Inflammatory macrophage treated with lipopolysaccharide for 1 hour (primary cell): ENCODE results near the gene CACNG3.
A peak's percentile ranks its signal among the peaks of the same experiment; 100 is the strongest.
"Not testable (repeated sequence)": the region's sequence is repeated elsewhere in the genome, so short reads cannot be mapped to it uniquely, and the experiment has no call there.

Experiments used
- DNase-seq, 2 donors: peaks; one replicate each; pipeline ENCODE4 v3.0.0-alpha.2; 2020 to 2022

CACNG3 gene

GRCh38 chr16:24255456-24256371, at the start of gene CACNG3:
Gene CACNG3, plus strand, starts transcription at chr16:24256335. Its CDS starts 420 bp downstream, at chr16:24256755.
- peak; percentile 49 to 54 for DNase-seq

DNA sequence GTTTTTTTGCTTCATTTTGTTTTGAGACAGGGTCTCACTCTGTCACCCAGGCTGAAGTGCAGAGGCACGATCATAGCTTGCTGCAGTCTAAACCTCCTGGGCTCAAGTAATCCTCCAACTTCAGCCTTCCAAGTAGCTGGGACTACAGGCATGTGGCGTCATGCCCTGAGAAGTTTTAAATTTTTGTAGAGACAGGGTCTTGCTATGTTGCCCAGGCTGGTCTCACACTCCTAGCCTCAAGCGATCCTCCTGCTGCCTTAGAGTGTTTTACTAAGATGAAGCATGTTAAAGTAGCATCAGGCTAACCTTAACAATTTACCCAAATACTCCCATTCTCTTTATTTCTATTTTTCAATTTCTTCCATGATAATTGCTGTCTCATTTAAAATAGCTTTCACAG, 49.2 kb upstream of the CACNG3 start:
- no peak for DNase-seq

GRCh38 chr16:24208710-24209109, 47.4 kb upstream of the CACNG3 start:
- no peak for DNase-seq

GRCh38 chr16:24214992-24215391, 41.1 kb upstream of the CACNG3 start:
- DNase-seq, result no peak

DNA sequence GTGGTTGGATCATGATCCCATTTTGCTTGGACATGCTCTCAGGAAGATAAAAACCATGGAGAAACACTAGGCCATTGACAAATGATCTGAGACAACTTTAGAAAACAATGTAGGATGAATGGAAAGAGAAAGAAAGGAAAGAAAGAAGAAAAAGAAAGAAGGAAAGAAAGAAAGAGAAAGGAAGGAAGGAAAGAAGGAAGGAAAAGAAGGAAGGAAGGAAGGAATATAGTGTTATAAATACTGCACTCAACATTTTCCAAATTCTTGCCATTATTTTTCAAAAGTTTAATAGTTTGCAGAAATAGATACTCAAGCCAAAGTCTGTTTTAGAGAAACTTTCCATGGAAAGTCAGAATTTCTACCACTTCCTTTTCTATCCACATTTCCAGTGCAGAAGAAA, 39.2 kb upstream of the CACNG3 start:
- DNase-seq, result no peak

GRCh38 chr16:24217461-24217860, 38.7 kb upstream of the CACNG3 start:
- no peak for DNase-seq

DNA sequence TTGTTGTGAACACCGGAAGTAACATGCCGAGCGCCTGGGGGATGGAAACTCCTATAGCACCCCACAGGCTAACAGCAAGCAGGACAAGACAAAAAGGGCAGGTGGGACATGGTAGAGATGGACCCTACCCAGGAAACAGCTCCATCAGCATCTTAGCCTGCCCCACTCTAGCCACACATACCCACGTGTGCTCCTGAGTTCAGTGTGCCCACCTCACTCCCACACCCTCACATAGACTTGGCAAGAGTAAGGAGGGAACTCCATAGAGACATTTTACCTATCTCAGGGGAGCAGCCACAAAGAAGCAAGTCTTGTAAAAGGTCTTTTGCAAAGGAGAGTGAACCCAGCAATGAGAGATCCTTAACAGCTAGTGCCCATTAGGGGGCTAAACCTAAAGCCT, 37.8 kb upstream of the CACNG3 start:
- no peak for DNase-seq

GRCh38 chr16:24221219-24221618, 34.9 kb upstream of the CACNG3 start:
- no peak for DNase-seq

DNA sequence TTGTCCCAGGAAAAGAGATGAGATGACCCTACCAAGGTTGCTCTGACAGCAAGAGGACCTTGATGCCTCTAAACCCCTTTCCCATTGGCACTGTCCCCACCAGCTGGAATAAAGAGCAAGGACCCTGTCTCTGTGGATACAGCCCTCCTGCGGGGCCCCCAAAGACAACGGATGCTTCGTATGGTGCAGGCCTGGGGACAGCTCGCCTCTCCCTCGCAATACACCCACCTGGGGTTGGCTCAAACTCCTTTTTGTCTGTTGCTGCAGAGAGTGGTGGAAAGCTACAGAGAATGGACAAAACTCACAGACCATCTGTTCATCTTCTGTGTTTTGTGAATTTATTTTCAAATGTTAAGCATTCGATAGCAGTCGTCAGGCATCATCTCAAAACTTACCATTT, 27.6 kb upstream of the CACNG3 start:
- no peak for DNase-seq

DNA sequence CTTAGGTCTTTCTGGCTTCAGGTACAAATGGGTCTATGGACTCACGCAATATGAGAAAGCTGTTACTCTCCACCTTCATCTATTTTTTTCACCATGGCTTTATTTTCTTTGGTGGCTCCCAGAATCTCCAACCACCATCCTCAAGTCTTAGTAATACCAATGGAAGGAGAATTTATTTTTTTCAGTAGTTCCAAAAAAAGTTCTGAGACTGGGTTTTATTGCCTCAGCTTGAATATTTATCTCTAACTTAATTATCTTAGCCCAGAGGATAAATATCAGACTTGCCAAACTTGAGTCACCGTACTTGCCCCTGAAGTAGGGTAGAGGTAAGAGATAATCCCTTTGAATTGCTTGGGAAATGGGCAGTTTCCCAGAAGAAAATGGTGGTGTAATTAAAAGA, 23.2 kb upstream of the CACNG3 start:
- DNase-seq, result no peak

GRCh38 chr16:24234737-24235136, 21.4 kb upstream of the CACNG3 start:
- DNase-seq, result no peak

GRCh38 chr16:24235806-24236205, 20.3 kb upstream of the CACNG3 start:
- DNase-seq, result no peak

GRCh38 chr16:24238846-24239245, 17.3 kb upstream of the CACNG3 start:
- DNase-seq, result not testable (repeated sequence)

- no peak for DNase-seq
Measured at GRCh38 chr16:24246911-24247607, 9.1 kb upstream of the CACNG3 start.

DNA sequence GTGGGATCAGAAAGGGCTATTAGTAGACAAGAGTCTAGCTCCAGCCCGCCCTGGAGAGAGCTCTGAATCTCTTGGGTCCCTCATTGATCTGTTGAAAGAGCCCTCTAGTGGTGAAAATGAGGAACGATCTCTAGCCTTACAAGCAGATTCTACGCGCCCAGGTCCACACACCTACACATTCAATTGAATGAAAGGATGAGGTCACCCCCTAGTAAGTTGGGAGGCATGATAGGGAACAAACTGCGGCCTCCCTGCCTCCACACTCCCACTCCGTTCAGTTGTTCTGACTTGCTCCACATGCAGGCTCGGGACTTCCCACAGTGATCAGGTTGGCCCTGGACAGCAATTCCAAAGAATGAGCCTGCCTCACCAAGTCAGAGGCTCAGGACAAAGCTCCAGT, 2.9 kb upstream of the CACNG3 start:
- DNase-seq, result peak; percentile 54 to 69

- DNase-seq, result peak; percentile 54 to 61
Measured at GRCh38 chr16:24257958-24258357, 1.8 kb downstream of the CACNG3 start.

GRCh38 chr16:24258791-24259190, 2.7 kb downstream of the CACNG3 start:
- peak; percentile 27 to 57 for DNase-seq

- DNase-seq, result peak; percentile 23 to 56
Measured at GRCh38 chr16:24262816-24263215, 6.7 kb downstream of the CACNG3 start.

- DNase-seq, result no peak
Measured at GRCh38 chr16:24270721-24271442, 14.7 kb downstream of the CACNG3 start.

GRCh38 chr16:24272379-24272778, 16.2 kb downstream of the CACNG3 start:
- DNase-seq, result no peak

DNA sequence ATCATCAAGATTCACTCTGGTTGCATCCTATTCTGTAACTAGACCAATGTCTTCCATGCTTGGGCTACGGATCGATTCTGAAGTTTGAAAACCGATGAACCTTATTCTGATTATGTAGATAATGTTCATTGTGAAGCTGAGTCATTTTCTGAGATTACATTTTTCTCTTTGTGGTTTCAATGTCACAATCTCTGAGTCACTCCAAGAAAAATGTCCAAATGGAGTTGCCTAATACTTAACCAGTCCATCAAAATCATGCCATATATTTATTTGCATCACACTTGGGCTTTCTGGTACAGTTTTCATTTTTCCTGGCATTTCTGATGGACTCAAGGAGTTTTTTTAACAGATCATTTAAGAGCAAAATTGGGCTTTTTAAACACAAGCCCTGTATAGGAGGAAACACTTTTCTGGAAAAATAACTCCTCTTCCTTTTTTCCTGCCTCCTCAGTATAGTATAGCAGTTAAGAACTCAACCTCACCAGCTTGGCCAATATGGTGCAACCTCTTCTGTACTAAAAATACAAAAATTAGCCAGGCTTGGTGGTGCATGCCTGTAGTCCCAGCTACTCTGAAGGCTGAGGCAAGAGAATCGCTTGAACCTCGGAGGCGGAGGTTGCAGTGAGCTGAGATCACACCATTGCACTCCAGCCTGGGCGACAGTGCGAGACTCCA, 17.5 kb downstream of the CACNG3 start:
- peak; percentile 88 to 89 for DNase-seq

GRCh38 chr16:24275413-24275812, 19.3 kb downstream of the CACNG3 start:
- no peak for DNase-seq

DNA sequence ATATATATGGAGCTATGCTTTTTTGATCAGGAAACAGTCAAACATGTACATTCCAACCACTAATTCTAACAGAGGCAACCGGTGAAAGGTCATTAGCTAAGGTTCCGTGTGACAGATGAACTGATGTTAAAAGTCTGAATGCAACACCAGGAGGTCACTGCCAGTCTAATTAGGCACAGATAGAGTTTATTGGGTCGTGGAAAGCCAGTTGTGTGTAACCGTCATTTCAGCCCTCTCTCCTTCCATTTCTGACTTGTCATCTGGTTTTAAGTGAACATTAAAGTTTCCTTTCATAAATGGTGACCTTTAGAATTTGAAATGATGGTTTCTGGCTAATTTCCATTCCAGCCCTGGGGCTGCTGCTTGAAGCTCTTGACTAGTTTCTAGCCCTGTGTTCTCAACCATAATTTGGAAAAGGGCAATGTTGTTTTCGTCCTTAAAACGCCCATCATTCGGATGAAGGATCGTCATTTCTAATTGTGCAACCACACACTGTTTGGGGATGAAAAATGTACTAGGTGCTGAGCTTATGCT, 23.9 kb downstream of the CACNG3 start:
- DNase-seq, result no peak
